Measurements from ENCODE around the gene SYT15.
A peak's percentile ranks its signal among the peaks of the same experiment; 100 is the strongest.

Gene SYT15

DNA sequence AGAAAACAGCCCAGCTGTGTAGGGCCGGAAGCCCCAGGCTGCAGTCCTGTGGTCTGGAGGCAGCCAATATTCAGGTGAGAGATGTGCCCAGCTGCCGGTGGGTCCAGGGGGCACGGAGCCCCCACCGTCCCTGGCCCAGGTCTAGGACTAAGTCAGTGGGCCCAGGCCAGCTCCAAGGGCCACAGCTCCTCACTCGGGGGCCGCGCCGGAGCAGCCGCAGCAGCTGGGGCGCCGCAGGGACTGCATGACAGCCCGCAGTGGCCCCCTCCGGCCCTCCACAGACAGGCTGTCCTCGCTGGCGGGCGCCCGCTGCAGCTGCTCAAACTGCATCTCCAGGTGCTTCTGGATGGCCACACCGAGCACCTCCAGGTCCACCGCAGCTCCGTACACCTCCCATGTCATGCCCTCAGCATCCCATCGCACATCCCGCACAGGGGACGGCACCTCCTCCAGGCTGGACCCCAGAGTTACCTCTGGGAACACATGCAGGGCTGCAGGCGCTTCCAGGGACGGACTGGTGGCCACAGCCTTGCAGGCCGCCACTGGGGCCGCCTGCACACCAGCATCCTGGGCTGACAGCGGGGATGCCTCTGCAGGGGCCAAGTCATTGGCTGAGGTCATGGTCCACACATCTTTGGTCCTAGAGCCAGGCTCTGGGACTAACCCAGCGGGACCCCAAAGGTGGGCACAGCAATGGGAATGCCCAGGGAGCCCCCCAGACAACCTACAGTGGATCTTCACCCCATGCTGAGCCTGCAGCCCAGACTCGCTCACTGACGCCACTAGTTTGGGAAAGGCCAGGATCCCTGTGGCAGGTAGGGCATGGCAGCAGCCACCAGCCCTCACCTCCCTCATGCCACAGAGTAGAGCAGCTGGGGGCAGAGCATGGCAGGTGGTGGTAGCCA lies 29.5 kb upstream of the SYT15 start:
- Histone ChIP-seq H3K4me1 (ENCODE audit: control insufficient read depth, insufficient read depth, low read length) (no peaks in the 10 kb centered on the region), H3K27ac (ENCODE audit: extremely low read depth, low read depth, low read length) (no peak overlapping the region), H3K9me3 (ENCODE audit: control insufficient read depth, insufficient read depth, low read depth, low read length) (no peaks in the 10 kb centered on the region), H3K4me3 (ENCODE audit: low read depth, low read length) (no peak overlapping the region), H3K36me3 (ENCODE audit: control insufficient read depth in 2 of 2, insufficient read depth in 1 of 2, low read length in 2 of 2) (no peaks in the 10 kb centered on the region)
- ChIA-PET POLR2A (no interaction called here), CTCF (interaction anchor here (1.0 kb wide), 2 partner anchors 9 to 33 kb away, joined by 3 read pairs; no protein-coding TSS in a partner anchor)
- TF ChIP-seq ZNF335 (tag by site-specific recombination; conservative IDR thresholded peaks at IDR 0.05) = no peak
- 0 out of 2 replicates have a peak, but pooled peaks have one; percentile 42 for TF ChIP-seq ZIC2 (tag by site-specific recombination; IDR thresholded peaks at IDR 0.05)

GRCh38 chr10:46550076-46550790 lies 28.7 kb upstream of the SYT15 start:
- no peak overlapping the region for H3K4me3 ChIP-seq (ENCODE audit: low read depth, low read length)
- CTCF ChIA-PET = interaction anchor here (1.5 kb wide), 1 partner anchor 14 kb away, joined by 3 read pairs; no protein-coding TSS in a partner anchor
- POLR2A ChIA-PET = no interaction called here

DNA sequence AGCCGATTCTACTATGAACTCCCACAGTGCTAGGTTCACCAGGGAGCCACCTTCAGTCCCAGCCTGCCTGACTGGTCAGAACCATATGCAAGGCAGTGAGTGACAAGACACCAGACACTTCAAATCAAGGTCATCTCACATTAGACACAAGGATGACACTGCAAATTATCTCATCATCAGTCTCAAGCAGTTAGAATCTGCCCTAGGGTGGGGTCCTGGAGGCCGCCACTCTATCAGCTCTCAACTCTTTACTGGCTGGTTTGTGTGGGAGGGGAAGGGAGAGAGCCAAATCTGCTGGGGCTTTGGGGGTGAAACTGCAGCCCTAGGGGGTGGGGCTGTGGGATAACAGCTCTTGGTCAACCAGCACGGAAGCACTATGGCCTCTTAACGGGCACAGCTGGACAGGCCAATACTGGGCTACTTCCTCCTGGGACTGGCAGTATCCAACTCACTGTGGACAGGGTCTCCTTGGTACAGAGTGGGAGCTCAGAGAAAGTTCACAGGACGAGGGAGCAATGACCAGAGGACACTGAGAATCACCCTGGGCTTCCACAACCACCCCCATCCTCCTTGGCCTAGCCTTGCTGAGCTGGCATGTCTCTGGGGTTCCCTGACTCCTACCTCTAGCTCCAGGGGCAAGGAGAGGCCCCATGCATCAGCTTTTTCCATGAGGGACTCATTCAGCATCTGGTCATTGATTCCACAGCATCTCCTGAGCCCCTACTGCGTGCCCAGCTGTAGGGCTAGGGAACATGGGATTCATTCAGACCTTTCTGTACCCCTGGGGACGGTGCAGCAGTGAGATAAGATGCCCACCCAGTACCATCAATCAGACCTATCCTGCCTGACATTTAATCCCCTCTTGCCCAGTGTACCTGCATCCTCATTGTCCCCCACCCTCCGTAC lies 27.9 kb upstream of the SYT15 start:
- TF ChIP-seq ZFP69B (tag by site-specific recombination; IDR thresholded peaks at IDR 0.05) = no peak
- no peak for TF ChIP-seq REST (tag by site-specific recombination; IDR thresholded peaks at IDR 0.05)
- no peak for TF ChIP-seq WT1 (tag by site-specific recombination; IDR thresholded peaks at IDR 0.05)
- TF ChIP-seq TRIM28 (IDR thresholded peaks at IDR 0.05; ENCODE audit: borderline replicate concordance, low read length) = no peak
- no peak for TF ChIP-seq MYNN (tag by site-specific recombination; IDR thresholded peaks at IDR 0.05; ENCODE audit: borderline replicate concordance)
- TF ChIP-seq, protein P1, sequence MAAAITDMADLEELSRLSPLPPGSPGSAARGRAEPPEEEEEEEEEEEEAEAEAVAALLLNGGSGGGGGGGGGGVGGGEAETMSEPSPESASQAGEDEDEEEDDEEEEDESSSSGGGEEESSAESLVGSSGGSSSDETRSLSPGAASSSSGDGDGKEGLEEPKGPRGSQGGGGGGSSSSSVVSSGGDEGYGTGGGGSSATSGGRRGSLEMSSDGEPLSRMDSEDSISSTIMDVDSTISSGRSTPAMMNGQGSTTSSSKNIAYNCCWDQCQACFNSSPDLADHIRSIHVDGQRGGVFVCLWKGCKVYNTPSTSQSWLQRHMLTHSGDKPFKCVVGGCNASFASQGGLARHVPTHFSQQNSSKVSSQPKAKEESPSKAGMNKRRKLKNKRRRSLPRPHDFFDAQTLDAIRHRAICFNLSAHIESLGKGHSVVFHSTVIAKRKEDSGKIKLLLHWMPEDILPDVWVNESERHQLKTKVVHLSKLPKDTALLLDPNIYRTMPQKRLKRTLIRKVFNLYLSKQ (tag by site-specific recombination; IDR thresholded peaks at IDR 0.05; ENCODE audit: borderline replicate concordance) = no peak
- no peak for TF ChIP-seq ZNF692 (tag by site-specific recombination; IDR thresholded peaks at IDR 0.05)
- TF ChIP-seq ZNF548 (tag by site-specific recombination; IDR thresholded peaks at IDR 0.05) = no peak
- no peak for TF ChIP-seq ZSCAN30 (tag by site-specific recombination; IDR thresholded peaks at IDR 0.05)
- no peak for TF ChIP-seq ZNF558 (tag by site-specific recombination; IDR thresholded peaks at IDR 0.05)
- POLR2A ChIA-PET = no interaction called here
- CTCF ChIA-PET = interaction anchor here (0.7 to 1.5 kb wide), 2 partner anchors 15 to 33 kb away, joined by 3 to 4 read pairs; no protein-coding TSS in a partner anchor
- Histone ChIP-seq H3K9me3 (ENCODE audit: control insufficient read depth, insufficient read depth, low read depth, low read length) (no peaks in the 10 kb centered on the region), H3K36me3 (ENCODE audit: control insufficient read depth in 2 of 2, insufficient read depth in 1 of 2, low read length in 2 of 2) (no peaks in the 10 kb centered on the region), H3K4me3 (ENCODE audit: low read depth, low read length) (no peak overlapping the region), H3K27ac (ENCODE audit: extremely low read depth, low read depth, low read length) (no peak overlapping the region), H3K4me1 (ENCODE audit: control insufficient read depth, insufficient read depth, low read length) (no peaks in the 10 kb centered on the region)

More at GRCh38 chr10:46550076-46550790, 28.7 kb upstream of the SYT15 start:
- Histone ChIP-seq H3K27ac (ENCODE audit: extremely low read depth, low read depth, low read length) (no peak overlapping the region), H3K9me3 (ENCODE audit: control insufficient read depth, insufficient read depth, low read depth, low read length) (no peaks in the 10 kb centered on the region), H3K36me3 (ENCODE audit: control insufficient read depth in 2 of 2, insufficient read depth in 1 of 2, low read length in 2 of 2) (no peaks in the 10 kb centered on the region), H3K4me1 (ENCODE audit: control insufficient read depth, insufficient read depth, low read length) (no peaks in the 10 kb centered on the region)
- no peak for TF ChIP-seq ZNF292 (tag by site-specific recombination; IDR thresholded peaks at IDR 0.05; ENCODE audit: borderline replicate concordance, low read depth)
- TF ChIP-seq KLF9 (tag by site-specific recombination; IDR thresholded peaks at IDR 0.05; ENCODE audit: low read depth) = no peak
- no peak for TF ChIP-seq ZFP69B (tag by site-specific recombination; IDR thresholded peaks at IDR 0.05)
- TF ChIP-seq ZNF629 (tag by site-specific recombination; IDR thresholded peaks at IDR 0.05) = no peak
- no peak for TF ChIP-seq ZNF530 (tag by site-specific recombination; IDR thresholded peaks at IDR 0.05; ENCODE audit: low read depth)
- TF ChIP-seq ZNF18 (tag by site-specific recombination; IDR thresholded peaks at IDR 0.05) = no peak
- TF ChIP-seq ZNF404 (tag by site-specific recombination; IDR thresholded peaks at IDR 0.05) = no peak
- TF ChIP-seq ZNF426 (tag by site-specific recombination; IDR thresholded peaks at IDR 0.05) = no peak

Data from HEK293 (cell line).